D721Med (cell line): Measurements from ENCODE around the gene MBTD1.

Source experiments
- DNase-seq: peaks from one replicate; pipeline ENCODE4 v3.0.0; 2011; ENCODE audit warnings: low spot score; ENCODE audit not compliant: insufficient read length
- FAIRE-seq: peaks from 2 replicates; lab custom pipeline; 2011; peaks lifted over from hg19 to GRCh38; lab: Jason Lieb, UNC
- TF ChIP-seq, protein P1 (sequence below): IDR thresholded peaks from 2 replicates; pipeline ENCODE4 v1.5.1; 2012; ENCODE audit warnings: mild to moderate bottlenecking, control low read depth; ENCODE audit not compliant: insufficient read depth; ENCODE audit errors: missing control alignments

MBTD1 gene

DNA sequence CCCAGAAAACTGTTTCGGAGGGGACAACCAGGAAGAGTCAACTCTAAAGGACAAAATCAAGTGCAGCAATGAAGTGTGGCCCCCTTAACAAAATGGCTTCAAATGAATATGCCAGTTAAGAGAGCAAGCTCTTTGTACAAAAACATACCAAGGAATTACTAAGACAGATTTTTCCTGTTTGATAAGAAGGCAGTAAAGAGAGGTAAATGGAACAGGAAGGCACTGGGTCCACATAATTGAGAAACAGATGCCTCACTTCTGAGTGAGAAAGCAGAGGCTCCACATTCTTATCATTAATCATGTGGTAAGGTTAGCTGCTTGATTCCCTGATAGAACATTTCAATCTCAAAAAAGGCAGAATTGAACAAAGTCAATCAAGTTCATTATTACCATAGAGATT lies 44.9 kb downstream of the MBTD1 start:
- DNase-seq (no peak), FAIRE-seq (no peak)
- TF ChIP-seq, protein P1, sequence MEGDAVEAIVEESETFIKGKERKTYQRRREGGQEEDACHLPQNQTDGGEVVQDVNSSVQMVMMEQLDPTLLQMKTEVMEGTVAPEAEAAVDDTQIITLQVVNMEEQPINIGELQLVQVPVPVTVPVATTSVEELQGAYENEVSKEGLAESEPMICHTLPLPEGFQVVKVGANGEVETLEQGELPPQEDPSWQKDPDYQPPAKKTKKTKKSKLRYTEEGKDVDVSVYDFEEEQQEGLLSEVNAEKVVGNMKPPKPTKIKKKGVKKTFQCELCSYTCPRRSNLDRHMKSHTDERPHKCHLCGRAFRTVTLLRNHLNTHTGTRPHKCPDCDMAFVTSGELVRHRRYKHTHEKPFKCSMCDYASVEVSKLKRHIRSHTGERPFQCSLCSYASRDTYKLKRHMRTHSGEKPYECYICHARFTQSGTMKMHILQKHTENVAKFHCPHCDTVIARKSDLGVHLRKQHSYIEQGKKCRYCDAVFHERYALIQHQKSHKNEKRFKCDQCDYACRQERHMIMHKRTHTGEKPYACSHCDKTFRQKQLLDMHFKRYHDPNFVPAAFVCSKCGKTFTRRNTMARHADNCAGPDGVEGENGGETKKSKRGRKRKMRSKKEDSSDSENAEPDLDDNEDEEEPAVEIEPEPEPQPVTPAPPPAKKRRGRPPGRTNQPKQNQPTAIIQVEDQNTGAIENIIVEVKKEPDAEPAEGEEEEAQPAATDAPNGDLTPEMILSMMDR: no peak

DNA sequence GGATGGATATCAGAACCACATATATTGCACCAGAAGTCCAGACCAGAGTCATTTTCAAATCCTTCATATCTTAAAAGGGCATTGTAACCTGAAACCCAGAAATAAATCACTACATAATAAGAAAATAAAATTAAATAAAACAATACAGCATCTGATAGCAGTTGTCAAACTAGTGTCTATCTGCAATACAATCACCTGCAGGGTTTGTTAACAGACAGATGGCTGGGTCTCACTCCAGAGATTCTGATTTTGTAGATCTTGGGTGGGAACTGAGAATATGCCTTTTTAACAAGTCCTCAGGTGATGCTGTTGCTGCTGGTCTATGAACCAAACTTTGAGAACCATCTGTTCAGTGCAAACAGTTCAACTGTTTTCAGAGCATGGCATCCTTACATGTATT lies 56.0 kb downstream of the MBTD1 start:
- FAIRE-seq (no peak), DNase-seq (no peak)
- TF ChIP-seq, protein P1: no peak

DNA sequence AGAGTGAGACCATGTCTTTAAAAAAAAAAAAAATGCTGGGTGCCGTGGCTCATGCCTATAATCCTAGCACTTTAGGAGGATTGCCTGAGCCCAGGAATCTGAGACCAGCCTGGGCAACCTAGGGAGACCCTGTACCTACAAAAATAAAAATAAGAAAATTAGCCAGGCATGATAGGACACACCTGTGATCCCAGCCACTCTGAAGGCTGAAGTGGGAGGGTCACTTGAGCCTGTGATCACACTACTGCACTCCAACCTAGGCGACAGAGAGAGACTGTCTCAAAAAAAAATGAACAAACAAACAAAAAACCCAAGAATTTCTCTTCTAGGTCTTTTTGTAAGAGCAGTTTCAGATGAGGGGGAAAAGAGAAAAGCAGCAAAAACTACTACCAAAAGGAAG lies 59.0 kb downstream of the MBTD1 start:
- no peak for DNase-seq
- TF ChIP-seq, protein P1: no peak
- no peak for FAIRE-seq

DNA sequence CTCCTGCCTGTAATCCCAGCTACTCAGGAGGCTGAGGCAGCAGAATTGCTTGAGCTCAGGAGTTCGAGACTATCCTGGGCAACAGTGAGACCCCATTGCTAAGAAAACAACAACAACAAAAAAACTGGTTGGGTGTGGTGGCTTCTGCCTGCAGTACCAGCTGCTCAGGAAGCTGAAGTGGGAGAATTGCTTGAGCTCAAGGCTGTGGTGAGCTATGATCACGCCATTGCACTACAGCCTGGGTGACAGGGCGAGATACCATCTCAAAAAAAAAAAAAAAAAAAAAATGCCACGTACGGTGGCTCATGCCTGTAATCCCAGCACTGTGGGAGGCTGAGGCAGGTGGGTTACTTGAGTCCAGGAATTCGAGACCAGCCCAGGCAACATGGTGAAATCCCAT lies 59.6 kb downstream of the MBTD1 start:
- FAIRE-seq: no peak
- TF ChIP-seq, protein P1: no peak
- DNase-seq: no peak

DNA sequence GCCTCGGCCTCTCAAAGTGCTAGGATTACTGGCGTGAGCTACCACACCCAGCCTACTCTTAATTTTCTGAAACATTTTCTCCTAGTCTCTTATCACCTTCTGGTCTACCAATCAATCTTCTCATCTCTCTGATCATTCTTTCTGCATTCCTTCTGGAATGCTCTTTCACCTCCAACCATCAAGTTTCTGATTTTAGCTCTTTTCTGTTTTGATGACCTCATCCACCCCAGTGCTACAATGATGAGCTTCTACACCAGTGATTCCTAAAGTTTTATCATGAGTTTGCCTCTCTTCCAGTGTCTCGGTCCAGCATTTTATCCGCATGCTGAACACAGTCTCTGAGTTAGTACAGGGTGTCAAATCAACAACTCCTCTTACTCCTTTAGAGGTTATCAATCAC lies 62.1 kb downstream of the MBTD1 start:
- FAIRE-seq: no peak
- TF ChIP-seq, protein P1: no peak
- DNase-seq: no peak

DNA sequence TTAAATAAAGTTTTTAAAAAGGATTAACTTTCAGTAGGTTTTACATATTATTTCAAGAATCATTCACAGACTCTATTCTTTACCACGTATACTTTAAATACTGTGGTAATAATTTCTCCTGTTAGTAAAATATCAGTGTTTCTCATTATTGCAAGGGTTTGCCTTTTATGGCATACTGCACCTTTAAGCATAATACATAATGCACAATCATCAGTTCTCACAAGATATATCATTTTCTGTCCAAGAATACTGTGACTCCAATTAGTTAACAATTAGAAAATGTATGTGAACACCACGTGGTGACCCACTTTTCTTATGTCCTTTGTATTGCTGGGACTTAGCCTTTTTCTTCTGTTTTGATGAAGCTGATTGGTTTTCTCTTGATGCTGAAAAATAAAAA lies 68.0 kb downstream of the MBTD1 start:
- TF ChIP-seq, protein P1: no peak
- DNase-seq: no peak
- no peak for FAIRE-seq

DNA sequence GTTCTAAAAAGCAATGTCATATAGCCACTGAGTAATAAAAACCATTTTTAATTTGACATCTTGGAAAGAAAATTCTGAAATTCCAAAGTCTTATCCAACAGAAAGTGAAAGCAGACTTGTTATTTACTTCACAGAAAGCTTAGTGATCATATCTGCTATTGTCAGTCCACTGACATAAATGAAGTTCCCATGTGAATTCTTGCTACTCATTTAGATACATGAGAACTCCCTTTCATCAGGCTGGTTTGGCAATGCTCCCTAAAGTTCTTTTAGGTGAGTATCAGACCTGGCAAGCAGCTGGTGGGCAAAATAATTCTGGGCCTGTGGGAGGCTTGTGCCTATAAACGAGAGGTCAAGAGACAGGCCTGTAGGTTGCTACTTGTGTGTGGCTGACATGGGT lies 70.2 kb downstream of the MBTD1 start:
- DNase-seq (no peak), FAIRE-seq (peak; percentile 6)

More for the DNA sequence above, 70.2 kb downstream of the MBTD1 start:
- TF ChIP-seq, protein P1: no peak
